Caki2 (cell line): ENCODE results near the gene GPRIN3. TPM values are rescaled to one million over a fixed set of nuclear protein-coding genes. Genes with fewer than 3 reads are reported as not detected.

Experiments used
- DNase-seq: peaks from one replicate; pipeline ENCODE4 v3.0.0-alpha.2; 2015; ENCODE audit warnings: low read depth
- in situ Hi-C: cut with HindIII; loops from 2 replicates; pipeline ENCODE4 v1.10.0; 2016; ENCODE audit warnings: low sequenced_read_pairs, low pct_unique_long_range_greater_than_20kb, mixed read lengths
- total RNA-seq: library from RNA; depleted of rRNA; stranded (reverse); fragments of >200 nt; shearing (Covaris generic); gene quantifications from 2 replicates; pipeline ENCODE4 v1.2.3, GENCODE V29; 2014; ENCODE audit warnings: low replicate concordance

Gene GPRIN3
- total RNA-seq, 1 experiment from 2014 or later = 0.71 TPM

- no peak for DNase-seq
- in situ Hi-C loops = no loop called here
Observed at GRCh38 chr4:89298155-89298554, 9.4 kb downstream of the GPRIN3 start.

DNA sequence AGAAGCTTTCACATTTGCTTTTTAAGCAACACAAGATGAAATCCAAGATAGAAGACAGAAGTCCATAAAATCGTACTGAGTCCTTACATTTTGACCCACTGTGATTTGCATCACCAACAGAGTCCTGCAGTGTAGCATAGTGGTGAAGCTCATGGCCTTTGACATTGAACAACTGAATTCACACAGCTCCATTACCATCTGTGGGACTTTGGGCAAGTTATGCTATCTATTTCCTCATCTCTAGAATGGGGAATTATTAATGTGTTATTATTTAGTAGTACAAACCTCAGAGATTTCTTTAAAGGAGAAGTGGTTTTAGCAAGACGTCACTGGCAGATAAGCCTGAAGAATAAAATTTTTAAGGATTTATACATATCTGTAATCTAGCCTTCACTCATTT is 10.7 kb downstream of the GPRIN3 start:
- in situ Hi-C loops = no loop called here
- DNase-seq = no peak

DNA sequence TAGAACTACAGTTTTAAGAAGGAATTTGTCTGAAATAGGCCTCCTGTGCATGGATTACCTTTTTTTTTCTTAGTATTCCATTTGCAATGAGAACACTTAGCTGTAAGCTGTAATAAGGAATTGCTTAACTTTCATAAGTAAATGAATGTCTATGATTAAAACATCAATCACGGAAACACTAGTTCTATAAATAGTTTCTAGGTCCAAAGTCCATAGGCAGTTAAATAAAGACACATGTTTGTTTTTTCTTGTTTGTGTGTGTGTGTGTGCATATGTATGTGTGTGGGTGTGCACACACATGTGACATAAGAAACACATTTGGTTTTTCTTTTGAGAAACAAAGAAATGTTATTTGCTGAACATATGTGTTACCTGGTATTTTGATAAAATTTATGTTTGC is 11.2 kb downstream of the GPRIN3 start:
- in situ Hi-C loops = no loop called here
- no peak for DNase-seq

GRCh38 chr4:89295415-89295927 is 12.1 kb downstream of the GPRIN3 start:
- no peak for DNase-seq
- in situ Hi-C loops = no loop called here

DNA sequence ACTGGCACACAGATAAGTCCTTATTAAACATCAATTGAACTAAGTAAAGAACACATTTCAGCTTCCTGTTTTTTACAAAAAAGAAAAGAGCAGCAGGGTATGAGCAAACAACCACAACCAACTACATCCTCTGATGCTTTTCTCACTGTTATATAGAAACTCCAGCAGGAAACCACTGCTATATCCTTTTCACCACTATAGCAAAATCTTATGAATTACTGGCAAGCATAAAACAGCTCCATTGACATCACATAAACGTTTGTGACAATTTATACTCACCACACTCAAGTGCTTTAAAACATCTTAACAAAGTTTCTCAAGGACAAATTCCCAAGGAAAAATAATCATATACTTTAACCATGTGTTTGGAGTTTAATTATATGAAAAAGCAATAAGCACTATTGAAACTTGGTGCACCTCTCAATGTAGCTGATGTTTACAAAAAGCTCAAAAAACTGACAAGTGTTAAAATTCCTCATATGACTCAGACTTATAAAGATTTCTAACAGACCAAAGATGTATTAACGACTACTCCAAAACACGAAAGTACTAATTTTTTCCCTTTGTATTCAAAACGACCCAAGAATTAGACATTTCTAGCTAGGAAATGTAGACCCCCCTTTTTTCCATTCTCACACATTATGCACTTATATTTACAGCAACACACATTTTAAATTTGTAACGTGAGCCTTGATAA is 12.9 kb downstream of the GPRIN3 start:
- in situ Hi-C loops = no loop called here

DNA sequence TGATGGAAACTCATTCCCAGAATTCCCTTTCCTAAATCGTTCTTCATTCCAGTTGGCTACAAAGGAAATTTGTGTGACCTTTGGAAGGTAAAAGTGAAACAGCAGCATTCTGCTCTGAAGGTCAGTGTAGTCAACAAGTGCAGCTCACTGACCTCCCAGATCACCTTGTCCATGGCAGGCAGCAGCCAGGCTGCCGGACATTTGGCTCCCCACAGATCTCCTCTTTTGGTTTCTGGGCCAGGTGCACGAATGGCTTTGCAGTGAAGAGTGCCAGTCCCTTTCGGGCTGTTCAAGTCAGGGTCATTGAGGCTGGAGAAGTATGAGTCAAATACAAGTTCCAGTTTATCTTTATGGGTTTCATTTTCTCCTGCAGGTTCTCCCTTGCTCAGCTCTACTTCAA is 14.3 kb downstream of the GPRIN3 start:
- DNase-seq = no peak
- in situ Hi-C loops = no loop called here

More for the DNA sequence above, 12.9 kb downstream of the GPRIN3 start:
- no peak for DNase-seq

GRCh38 chr4:89290727-89291516 is 16.7 kb downstream of the GPRIN3 start:
- no peak for DNase-seq
- in situ Hi-C loops = no loop called here

DNA sequence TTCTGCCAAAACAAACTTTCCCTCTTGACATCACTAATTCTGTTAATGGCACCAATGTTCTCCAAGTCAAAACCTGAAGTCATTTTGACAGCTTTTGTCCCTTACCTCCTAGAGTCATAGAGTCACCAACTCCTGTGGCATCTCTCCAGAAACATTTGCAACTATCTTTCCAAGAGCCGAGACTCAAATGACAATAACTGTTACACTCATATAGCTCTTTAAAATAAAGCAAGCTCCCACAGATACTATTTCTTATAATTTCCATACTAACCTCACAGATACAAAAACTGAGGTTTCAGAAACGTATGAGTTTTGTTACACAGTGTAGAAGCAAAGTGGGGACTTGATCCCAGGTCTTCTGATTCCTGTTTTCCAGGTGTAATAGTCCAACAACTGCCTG is 18.3 kb downstream of the GPRIN3 start:
- no peak for DNase-seq
- in situ Hi-C loops = no loop called here

DNA sequence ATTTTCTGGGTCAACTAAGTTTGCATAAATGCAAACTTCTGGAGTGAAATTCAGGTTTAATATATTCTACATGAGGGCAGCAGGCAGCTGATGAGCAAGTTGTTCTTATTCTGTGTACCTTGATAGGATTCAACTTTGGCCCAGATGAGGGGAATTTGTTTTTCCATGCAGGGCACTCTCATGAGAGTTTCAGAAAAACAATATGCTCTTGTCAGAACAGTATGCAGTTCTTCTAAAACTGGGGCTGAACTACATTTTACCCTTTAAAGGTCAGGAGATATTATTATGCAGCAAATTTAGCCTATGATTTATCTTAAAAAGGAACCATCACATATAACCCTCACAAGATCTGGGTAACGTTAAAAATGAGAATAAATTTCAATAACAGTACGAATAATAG is 19.2 kb downstream of the GPRIN3 start:
- DNase-seq = no peak
- in situ Hi-C loops = no loop called here

DNA sequence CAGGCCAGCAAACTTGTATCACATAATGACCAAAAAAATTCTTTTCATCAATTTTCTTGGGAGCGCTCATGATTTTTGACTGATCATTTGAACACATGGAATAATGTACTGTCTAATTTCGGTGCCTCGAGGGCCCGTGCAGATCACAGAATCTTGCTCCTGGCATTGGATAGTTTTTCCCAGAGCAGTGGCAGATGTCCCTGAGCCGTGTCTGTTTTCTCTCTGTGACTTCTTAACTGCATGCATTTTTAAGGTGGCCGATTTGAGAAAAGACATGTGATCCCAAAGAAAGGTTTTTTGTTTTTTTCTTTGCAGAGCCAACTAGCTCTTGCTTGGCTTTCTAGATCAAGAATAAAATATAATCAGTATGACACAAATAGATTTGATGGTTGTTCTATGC is 19.7 kb downstream of the GPRIN3 start:
- DNase-seq = no peak
- in situ Hi-C loops = no loop called here

- no peak for DNase-seq
- in situ Hi-C loops = no loop called here
Observed at GRCh38 chr4:89285745-89286144, 21.9 kb downstream of the GPRIN3 start.

DNA sequence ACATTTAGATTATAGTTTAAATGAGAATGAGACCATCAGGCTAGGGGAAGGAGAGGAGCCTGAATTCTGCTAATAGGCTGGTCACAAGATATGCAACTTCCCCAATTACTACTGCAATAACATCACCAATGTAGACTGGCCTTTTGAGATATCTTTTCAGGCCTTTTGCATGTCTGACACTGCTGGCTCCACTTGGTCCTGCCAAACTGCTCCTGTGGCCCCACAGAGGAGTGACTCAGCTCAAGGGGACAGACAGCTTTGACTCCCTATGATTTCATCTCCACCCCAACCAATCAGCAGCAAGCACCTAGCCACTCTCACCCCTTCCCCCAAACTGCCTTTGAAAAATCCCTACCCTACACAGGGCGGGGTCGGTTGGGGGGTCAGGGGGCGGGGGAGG is 22.8 kb downstream of the GPRIN3 start:
- in situ Hi-C loops = no loop called here
- no peak for DNase-seq

DNA sequence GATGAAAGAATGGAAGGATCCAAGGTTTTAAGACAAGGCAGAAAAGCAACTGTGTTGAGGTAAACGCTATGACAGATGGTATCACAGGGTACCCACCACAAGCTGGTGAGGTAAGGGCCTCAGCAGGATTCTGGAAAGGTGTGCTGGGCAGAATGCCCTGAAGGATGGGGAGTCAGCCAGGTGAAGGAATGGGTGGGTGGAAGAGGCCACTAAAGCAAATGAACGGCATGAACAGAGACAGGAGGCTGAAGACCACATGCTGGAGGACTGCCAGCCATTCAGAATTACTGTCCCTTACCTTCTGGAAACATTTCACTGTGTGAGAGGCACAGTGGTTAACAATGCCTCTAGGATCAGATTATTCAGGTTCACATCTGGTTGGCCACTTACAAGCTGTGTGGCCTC is 23.6 kb downstream of the GPRIN3 start:
- in situ Hi-C loops = no loop called here
- no peak for DNase-seq

DNA sequence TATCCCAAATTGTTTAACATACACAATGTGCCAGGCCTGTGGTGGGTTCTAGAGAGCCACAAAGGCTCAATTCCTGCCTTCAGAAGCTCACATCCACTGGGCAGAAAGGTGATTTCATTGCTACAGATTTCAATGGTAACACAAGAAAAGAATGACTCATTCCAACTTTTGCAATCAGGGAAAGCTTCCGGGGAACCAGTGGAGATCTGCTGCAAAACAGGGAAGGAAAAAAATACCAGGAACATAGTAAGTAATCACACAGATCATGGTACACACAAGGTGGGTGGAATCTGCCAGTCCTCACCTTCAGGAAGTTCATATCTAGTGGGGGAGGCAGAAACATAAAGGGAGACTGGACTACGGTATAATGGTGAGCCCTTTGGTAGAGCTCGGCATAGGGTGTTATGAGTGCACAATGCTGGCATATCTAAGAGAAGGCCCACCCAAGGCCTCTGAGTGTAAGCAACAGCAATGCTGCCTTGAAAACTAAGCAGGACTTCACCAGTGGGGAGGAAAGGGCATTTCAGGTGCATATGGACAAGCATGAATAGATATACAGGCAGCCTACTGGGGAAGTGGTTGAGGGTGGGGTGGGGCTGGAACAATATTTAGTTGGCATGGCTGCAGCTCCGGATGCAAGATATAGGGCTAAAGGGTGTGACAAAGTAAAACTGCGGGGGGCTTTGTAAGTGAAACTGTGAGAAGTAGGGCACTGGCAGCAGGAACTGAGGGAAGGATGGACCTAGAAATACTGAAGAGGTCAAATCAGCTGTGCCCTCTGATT is 24.2 kb downstream of the GPRIN3 start:
- no peak for DNase-seq
- in situ Hi-C loops = no loop called here

GRCh38 chr4:89279385-89279784 is 28.2 kb downstream of the GPRIN3 start:
- in situ Hi-C loops = no loop called here
- DNase-seq = no peak

DNA sequence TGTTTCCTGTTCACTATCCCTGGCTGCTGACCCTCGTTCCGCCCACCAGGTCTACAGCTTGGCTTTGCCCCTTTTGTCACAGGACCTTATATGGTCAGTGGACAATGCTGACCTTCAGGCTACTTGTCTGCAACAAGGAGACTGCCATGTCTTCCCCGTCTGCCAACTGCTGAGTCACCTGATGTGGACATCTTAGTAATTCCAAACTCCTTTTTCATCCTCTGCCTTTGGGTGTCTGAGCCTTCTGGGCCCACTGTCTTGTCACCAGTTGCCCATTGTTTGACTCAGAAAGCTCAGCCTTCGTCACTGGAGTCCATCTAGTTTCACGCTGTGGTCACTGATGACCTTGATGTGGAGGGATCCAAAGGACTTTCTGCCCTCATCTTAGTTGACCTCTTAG is 30.2 kb downstream of the GPRIN3 start:
- in situ Hi-C loops = no loop called here
- no peak for DNase-seq

DNA sequence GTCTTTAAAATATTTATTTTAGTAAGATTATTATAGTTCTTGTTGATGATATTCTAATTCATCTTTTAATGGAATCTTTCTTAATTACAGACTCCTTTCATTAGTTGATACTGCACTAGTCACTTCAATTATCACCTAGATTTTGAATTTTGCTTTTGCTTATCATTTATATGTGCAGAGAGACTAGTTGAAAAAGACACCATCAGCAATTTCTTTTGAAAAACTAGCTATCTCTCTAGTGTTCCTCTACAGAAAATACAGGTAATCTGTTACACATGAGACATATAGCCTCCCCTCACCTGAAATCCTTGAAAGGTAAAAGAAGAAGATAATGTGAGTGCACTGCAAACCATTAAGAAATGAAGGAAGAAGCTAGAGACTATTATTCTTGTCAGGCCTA is 31.3 kb downstream of the GPRIN3 start:
- in situ Hi-C loops = no loop called here
- DNase-seq = no peak

- peak; percentile 79 for DNase-seq
Observed at GRCh38 chr4:89275587-89275986, 32.0 kb downstream of the GPRIN3 start.

GRCh38 chr4:89273741-89274141 is 33.9 kb downstream of the GPRIN3 start:
- in situ Hi-C loops = no loop called here
- DNase-seq = no peak

More at GRCh38 chr4:89275587-89275986, 32.0 kb downstream of the GPRIN3 start:
- in situ Hi-C loops = no loop called here
